HepG2 (cell line): ENCODE measurements around the gene MXRA8. TPM values are rescaled to one million over a fixed set of nuclear protein-coding genes. Genes with fewer than 3 reads are reported as not detected.

Experiments used
- ATAC-seq: fragments of 200-7000 bp; cut with Tn5 transposase; 3 replicates; pipeline ENCODE4 v1.9.1; 2020; ENCODE audit warnings: mild to moderate bottlenecking, moderate library complexity
- BruUV-seq: library from RNA; stranded (reverse); fragments of 400-500 nt; replicated peaks from 2 replicates; lab custom pipeline; 2021; lab: Mats Ljungman, UMichigan
- CTCF ChIA-PET: fragments of 300-600 bp; formaldehyde crosslinking; extraction: SDS; loops from one replicate; lab custom pipeline; 2021; ENCODE audit warnings: low total read pairs, inconsistent platforms, low intra/inter-chr PET ratio; lab: Yijun Ruan, JAX
- POLR2A ChIA-PET: fragments of 350-600 bp; sonication (Branson Sonifier 250); formaldehyde crosslinking; loops from one replicate; lab custom pipeline; 2020; ENCODE audit warnings: antibody characterized with exemption, inconsistent platforms; lab: Yijun Ruan, JAX
- DNase-seq: peaks from one replicate; pipeline ENCODE4 v3.0.0-alpha.2; 2015; ENCODE audit warnings: low spot score
- FAIRE-seq: peaks from 3 replicates; lab custom pipeline; 2011; peaks lifted over from hg19 to GRCh38; lab: Jason Lieb, UNC
- H2AFZ ChIP-seq: one replicate; pipeline ENCODE4 v1.6.1; 2011; ENCODE audit warnings: low read length, inconsistent platforms
- H3K27ac ChIP-seq: fragments of 300-600 bp; 3 replicates; pipeline ENCODE4 v1.8.0; 2011; ENCODE audit warnings: mixed run types, mild to moderate bottlenecking, mixed read lengths, low read length, inconsistent platforms; ENCODE audit not compliant: insufficient read depth; ENCODE audit errors: extremely low read length
- H3K27me3 ChIP-seq, 2 experiments: fragments of 200-600 bp in 1 of 2; 2 replicates in 1 of 2; 3 replicates in 1 of 2; pipeline versions ENCODE4 v1.6.0 to v1.8.0; 2011; ENCODE audit warnings: low read length in 2 of 2, mild to moderate bottlenecking in 2 of 2, moderate library complexity in 2 of 2, inconsistent platforms in 1 of 2; ENCODE audit not compliant: insufficient read depth in 2 of 2, control insufficient read depth in 1 of 2
- H3K36me3 ChIP-seq, 2 experiments: fragments of 200-600 bp in 1 of 2; replicated peaks in 1 of 2; 2 replicates in 1 of 2; 3 replicates in 1 of 2; pipeline versions ENCODE4 v1.5.1 to v1.8.0; 2011; ENCODE audit warnings: low read length in 2 of 2, inconsistent platforms in 1 of 2; ENCODE audit not compliant: insufficient read depth in 2 of 2, control insufficient read depth in 1 of 2
- H3K4me1 ChIP-seq: 2 replicates; pipeline ENCODE4 v1.5.1; 2012; ENCODE audit warnings: low read length, inconsistent platforms; ENCODE audit not compliant: insufficient read depth
- H3K4me2 ChIP-seq: 2 replicates; pipeline ENCODE4 v1.6.0; 2011; ENCODE audit warnings: low read depth, low read length, inconsistent platforms
- H3K4me3 ChIP-seq, 3 experiments: fragments of 200-600 bp in 1 of 3; sonication (generic), shearing (Covaris generic) in 1 of 3; replicated peaks in 1 of 3; 2 replicates each; pipeline ENCODE4 v1.5.1; 2011 to 2016; ENCODE audit warnings: low read length in 3 of 3, inconsistent platforms in 2 of 3, low read depth in 2 of 3, mild to moderate bottlenecking in 2 of 3, control low read depth in 1 of 3, mixed read lengths in 1 of 3; ENCODE audit not compliant: insufficient read depth in 1 of 3
- H3K79me2 ChIP-seq: one replicate; pipeline ENCODE4 v1.6.1; 2011; ENCODE audit warnings: low read length, inconsistent platforms; ENCODE audit not compliant: insufficient read depth
- H3K9ac ChIP-seq: 2 replicates; pipeline ENCODE4 v1.6.0; 2011; ENCODE audit warnings: mild to moderate bottlenecking, low read depth, low read length, inconsistent platforms; ENCODE audit not compliant: insufficient read depth
- H3K9me3 ChIP-seq: 2 replicates; pipeline ENCODE4 v1.5.1; 2012; ENCODE audit warnings: mild to moderate bottlenecking, low read length
- H4K20me1 ChIP-seq: 2 replicates; pipeline ENCODE4 v1.6.0; 2011; ENCODE audit warnings: inconsistent platforms, mild to moderate bottlenecking, low read length, moderate library complexity; ENCODE audit not compliant: insufficient read depth
- AGO2 ChIP-seq: fragments of 200-400 bp; formaldehyde crosslinking; optimal IDR thresholded peaks from 2 replicates; pipeline ENCODE3; 2017; ENCODE audit warnings: mild to moderate bottlenecking, low read depth, low read length, moderate library complexity
- AHDC1 ChIP-seq: sonication (generic); formaldehyde crosslinking; IDR thresholded peaks from 2 replicates; pipeline ENCODE4 v1.5.1; 2020; ENCODE audit warnings: mild to moderate bottlenecking, missing genetic modification reagents, borderline replicate concordance
- ATF7-NPFF ChIP-seq: sonication (generic); formaldehyde crosslinking; IDR thresholded peaks from 2 replicates; pipeline ENCODE4 v1.8.1; 2023; ENCODE audit warnings: mild to moderate bottlenecking, low read depth, missing genetic modification reagents, moderate library complexity
- CBFB ChIP-seq: sonication (generic); formaldehyde crosslinking; IDR thresholded peaks from 2 replicates; pipeline ENCODE4 v1.4.0; 2020; ENCODE audit warnings: missing genetic modification reagents
- FOXP4 ChIP-seq: sonication (generic); formaldehyde crosslinking; IDR thresholded peaks from 2 replicates; pipeline ENCODE4 v1.4.0; 2020; ENCODE audit warnings: missing genetic modification reagents
- ISX ChIP-seq: sonication (generic); formaldehyde crosslinking; conservative IDR thresholded peaks from 2 replicates; pipeline ENCODE4 v1.5.0; 2020; ENCODE audit warnings: missing genetic modification reagents
- JDP2 ChIP-seq: sonication (generic); formaldehyde crosslinking; IDR thresholded peaks from 2 replicates; pipeline ENCODE4 v1.8.1; 2022; ENCODE audit warnings: missing genetic modification reagents, borderline replicate concordance
- MED13 ChIP-seq: sonication (generic); formaldehyde crosslinking; IDR thresholded peaks from 2 replicates; pipeline ENCODE4 v1.5.0; 2020; ENCODE audit warnings: missing genetic modification reagents
- NR0B2 ChIP-seq: sonication (generic); formaldehyde crosslinking; IDR thresholded peaks from 2 replicates; pipeline ENCODE4 v1.4.0; 2020; ENCODE audit warnings: mild to moderate bottlenecking, missing genetic modification reagents
- SMAD1 ChIP-seq: sonication (generic); formaldehyde crosslinking; IDR thresholded peaks from 2 replicates; pipeline ENCODE4 v1.4.0; 2020; ENCODE audit warnings: missing genetic modification reagents, low read depth, mild to moderate bottlenecking, borderline replicate concordance
- ZNF672 ChIP-seq: sonication (generic); formaldehyde crosslinking; IDR thresholded peaks from 2 replicates; pipeline ENCODE4 v1.8.1; 2022; ENCODE audit warnings: missing genetic modification reagents
- WGBS: methylation state at CpG from one replicate; pipeline ENCODE4 v1.1.6; 2017; ENCODE audit warnings: low lambda C conversion rate; 5-methylcytosine and 5-hydroxymethylcytosine counted together
- in situ Hi-C: cut with HindIII; loops from 2 replicates; pipeline ENCODE4 v1.10.0; 2017; ENCODE audit warnings: low pct_unique_long_range_greater_than_20kb; ENCODE audit not compliant: extremely low pct_ligation_motif_present
- intact Hi-C: fragments of 100-400 bp; cut with micrococcal nuclease; formaldehyde crosslinking; loops from one replicate; pipeline ENCODE4 v1.10.0; 2022; ENCODE audit not compliant: unreplicated experiment
- polyA plus RNA-seq, 8 experiments: library from polyadenylated mRNA; depleted of rRNA in 3 of 8; stranded (reverse) in 7 of 8; unstranded in 1 of 8; fragments of >200 nt; fragmentation: Illumina TruSeq in 4 of 8; extraction: Trizol in 4 of 8; gene quantifications; 2 replicates each; pipeline versions ENCODE4 v1.2.1 to v1.2.3, GENCODE V29; 2011 to 2016; ENCODE audit warnings: low read depth in 4 of 8, missing spikeins in 1 of 8, mixed read lengths in 1 of 8; ENCODE audit not compliant: insufficient read depth in 1 of 8
- total RNA-seq, 5 experiments: library from RNA; depleted of rRNA; stranded (reverse); fragments of >200 nt; fragmentation: Illumina TruSeq; extraction: Trizol; gene quantifications; 2 replicates each; pipeline ENCODE4 v1.2.3, GENCODE V29; 2016; ENCODE audit warnings: low read depth in 1 of 5
- TF ChIP-seq, protein P1 (sequence below): IDR thresholded peaks from 2 replicates; pipeline ENCODE4 v1.4.0; 2020; ENCODE audit warnings: mild to moderate bottlenecking, missing genetic modification reagents

MXRA8 gene
- total and polyA plus RNA-seq, 2 of the 13 experiments (the other 11 are each of a cell fraction or from before 2014, with no cell fraction given): 19.8 to 44.8 TPM

GRCh38 chr1:1356166-1356795, 2.1 kb downstream of the MXRA8 start:
- intact Hi-C loops: no loop called here
- Histone ChIP-seq H3K9ac (peak overlapping the region; percentile 80; the same call in 1 of the 2 replicates), H3K9me3 (no peaks in the 10 kb centered on the region)
- no peak for TF ChIP-seq SMAD1 (CRISPR knock-in tag)
- no peak for TF ChIP-seq NR0B2 (CRISPR knock-in tag)
- TF ChIP-seq, protein P1, sequence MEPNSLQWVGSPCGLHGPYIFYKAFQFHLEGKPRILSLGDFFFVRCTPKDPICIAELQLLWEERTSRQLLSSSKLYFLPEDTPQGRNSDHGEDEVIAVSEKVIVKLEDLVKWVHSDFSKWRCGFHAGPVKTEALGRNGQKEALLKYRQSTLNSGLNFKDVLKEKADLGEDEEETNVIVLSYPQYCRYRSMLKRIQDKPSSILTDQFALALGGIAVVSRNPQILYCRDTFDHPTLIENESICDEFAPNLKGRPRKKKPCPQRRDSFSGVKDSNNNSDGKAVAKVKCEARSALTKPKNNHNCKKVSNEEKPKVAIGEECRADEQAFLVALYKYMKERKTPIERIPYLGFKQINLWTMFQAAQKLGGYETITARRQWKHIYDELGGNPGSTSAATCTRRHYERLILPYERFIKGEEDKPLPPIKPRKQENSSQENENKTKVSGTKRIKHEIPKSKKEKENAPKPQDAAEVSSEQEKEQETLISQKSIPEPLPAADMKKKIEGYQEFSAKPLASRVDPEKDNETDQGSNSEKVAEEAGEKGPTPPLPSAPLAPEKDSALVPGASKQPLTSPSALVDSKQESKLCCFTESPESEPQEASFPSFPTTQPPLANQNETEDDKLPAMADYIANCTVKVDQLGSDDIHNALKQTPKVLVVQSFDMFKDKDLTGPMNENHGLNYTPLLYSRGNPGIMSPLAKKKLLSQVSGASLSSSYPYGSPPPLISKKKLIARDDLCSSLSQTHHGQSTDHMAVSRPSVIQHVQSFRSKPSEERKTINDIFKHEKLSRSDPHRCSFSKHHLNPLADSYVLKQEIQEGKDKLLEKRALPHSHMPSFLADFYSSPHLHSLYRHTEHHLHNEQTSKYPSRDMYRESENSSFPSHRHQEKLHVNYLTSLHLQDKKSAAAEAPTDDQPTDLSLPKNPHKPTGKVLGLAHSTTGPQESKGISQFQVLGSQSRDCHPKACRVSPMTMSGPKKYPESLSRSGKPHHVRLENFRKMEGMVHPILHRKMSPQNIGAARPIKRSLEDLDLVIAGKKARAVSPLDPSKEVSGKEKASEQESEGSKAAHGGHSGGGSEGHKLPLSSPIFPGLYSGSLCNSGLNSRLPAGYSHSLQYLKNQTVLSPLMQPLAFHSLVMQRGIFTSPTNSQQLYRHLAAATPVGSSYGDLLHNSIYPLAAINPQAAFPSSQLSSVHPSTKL: no peak
- no peak for TF ChIP-seq ZNF672 (CRISPR knock-in tag)
- no peak for TF ChIP-seq CBFB (CRISPR knock-in tag)
- no peak for TF ChIP-seq MED13 (CRISPR knock-in tag)
- no peak for TF ChIP-seq ISX (CRISPR knock-in tag)
- TF ChIP-seq ATF7-NPFF (CRISPR knock-in tag): no peak
- no peak for TF ChIP-seq AHDC1 (CRISPR knock-in tag)
- TF ChIP-seq AGO2: no peak
- no peak for TF ChIP-seq FOXP4 (CRISPR knock-in tag)
- TF ChIP-seq JDP2 (CRISPR knock-in tag): no peak

More at GRCh38 chr1:1356166-1356795, 2.1 kb downstream of the MXRA8 start:
- Histone ChIP-seq H3K27me3 (no peaks in the 10 kb centered on the region), H3K27ac (no peak overlapping the region), H3K4me3 (peak overlapping the region; percentile 69 to 74 (median 71); a peak in 4 of 6 replicates), H3K79me2 (peaks cover 4% of the 10 kb centered on the region), H3K4me1 (peaks cover 60% of the 10 kb centered on the region), H4K20me1 (no peaks in the 10 kb centered on the region), H3K36me3 (no peaks in the 10 kb centered on the region), H3K4me2 (peak overlapping the region; percentile 92), H2AFZ (no peak overlapping the region)
- no peak for FAIRE-seq
- CTCF ChIA-PET: no interaction called here
- BruUV-seq: no TSS peak
- in situ Hi-C loops: no loop called here
- POLR2A ChIA-PET: no interaction called here
- 67% methylated on average over 8 of the region's 8 CpGs for WGBS
- no peak for DNase-seq
- ATAC-seq: no peak
